ENCODE measurements around the gene PDE6C. TPM values are rescaled to one million over a fixed set of nuclear protein-coding genes. Genes with fewer than 3 reads are reported as not detected.
A peak's percentile ranks its signal among the peaks of the same experiment; 100 is the strongest.

PDE6C gene
- total RNA-seq, 1 experiment from 2014 or later: not detected

- Histone ChIP-seq H3K36me3 (no peaks in the 10 kb centered on the region), H3K27me3 (no peaks in the 10 kb centered on the region), H3K9me3 (no peaks in the 10 kb centered on the region), H3K4me3 (no peak overlapping the region)
- DNase-seq: no peak
Observed at GRCh38 chr10:93589648-93590562, 22.4 kb upstream of the PDE6C start.

GRCh38 chr10:93590638-93591037 lies 21.7 kb upstream of the PDE6C start:
- DNase-seq: no peak
- no peaks in the 10 kb centered on the region for H3K9me3 ChIP-seq
- H3K4me3 ChIP-seq: no peak overlapping the region
- no peaks in the 10 kb centered on the region for H3K36me3 ChIP-seq
- no peaks in the 10 kb centered on the region for H3K27me3 ChIP-seq

GRCh38 chr10:93591065-93591808 lies 21.1 kb upstream of the PDE6C start:
- H3K27me3 ChIP-seq: no peaks in the 10 kb centered on the region
- no peaks in the 10 kb centered on the region for H3K9me3 ChIP-seq
- DNase-seq: no peak
- no peak overlapping the region for H3K4me3 ChIP-seq
- H3K36me3 ChIP-seq: no peaks in the 10 kb centered on the region

GRCh38 chr10:93593254-93593653 lies 19.1 kb upstream of the PDE6C start:
- no peaks in the 10 kb centered on the region for H3K9me3 ChIP-seq
- no peaks in the 10 kb centered on the region for H3K27me3 ChIP-seq
- H3K36me3 ChIP-seq: no peaks in the 10 kb centered on the region
- H3K4me3 ChIP-seq: no peak overlapping the region
- DNase-seq: no peak

- Histone ChIP-seq H3K27me3 (no peaks in the 10 kb centered on the region), H3K4me3 (no peak overlapping the region), H3K36me3 (no peaks in the 10 kb centered on the region), H3K9me3 (no peaks in the 10 kb centered on the region)
- DNase-seq: no peak
Observed at GRCh38 chr10:93593749-93594148, 18.6 kb upstream of the PDE6C start.

- Histone ChIP-seq H3K36me3 (no peaks in the 10 kb centered on the region), H3K9me3 (no peaks in the 10 kb centered on the region), H3K4me3 (no peak overlapping the region), H3K27me3 (no peaks in the 10 kb centered on the region)
- DNase-seq: no peak
Observed at GRCh38 chr10:93594518-93594917, 17.8 kb upstream of the PDE6C start.

GRCh38 chr10:93595378-93596161 lies 16.8 kb upstream of the PDE6C start:
- no peaks in the 10 kb centered on the region for H3K36me3 ChIP-seq
- no peak for DNase-seq
- no peak overlapping the region for H3K4me3 ChIP-seq
- no peaks in the 10 kb centered on the region for H3K9me3 ChIP-seq
- H3K27me3 ChIP-seq: no peaks in the 10 kb centered on the region

- no peaks in the 10 kb centered on the region for H3K36me3 ChIP-seq
- no peak for DNase-seq
- no peak overlapping the region for H3K4me3 ChIP-seq
- H3K27me3 ChIP-seq: no peaks in the 10 kb centered on the region
- no peaks in the 10 kb centered on the region for H3K9me3 ChIP-seq
Observed at GRCh38 chr10:93596539-93596938, 15.8 kb upstream of the PDE6C start.

- H3K4me3 ChIP-seq: no peak overlapping the region
- H3K36me3 ChIP-seq: no peaks in the 10 kb centered on the region
- no peak for DNase-seq
- no peaks in the 10 kb centered on the region for H3K9me3 ChIP-seq
- no peaks in the 10 kb centered on the region for H3K27me3 ChIP-seq
Observed at GRCh38 chr10:93597075-93597599, 15.2 kb upstream of the PDE6C start.

GRCh38 chr10:93598157-93598556 lies 14.2 kb upstream of the PDE6C start:
- Histone ChIP-seq H3K27me3 (no peaks in the 10 kb centered on the region), H3K4me3 (no peak overlapping the region), H3K36me3 (no peaks in the 10 kb centered on the region), H3K9me3 (no peaks in the 10 kb centered on the region)
- no peak for DNase-seq

- H3K4me3 ChIP-seq: no peak overlapping the region
Observed at GRCh38 chr10:93599335-93599734, 13.0 kb upstream of the PDE6C start.

GRCh38 chr10:93599778-93600177 lies 12.6 kb upstream of the PDE6C start:
- no peaks in the 10 kb centered on the region for H3K9me3 ChIP-seq
- no peak overlapping the region for H3K4me3 ChIP-seq
- H3K27me3 ChIP-seq: no peaks in the 10 kb centered on the region
- no peaks in the 10 kb centered on the region for H3K36me3 ChIP-seq
- DNase-seq: no peak

More at GRCh38 chr10:93599335-93599734, 13.0 kb upstream of the PDE6C start:
- H3K36me3 ChIP-seq: no peaks in the 10 kb centered on the region
- no peaks in the 10 kb centered on the region for H3K9me3 ChIP-seq
- DNase-seq: no peak
- H3K27me3 ChIP-seq: no peaks in the 10 kb centered on the region

GRCh38 chr10:93600446-93601145 lies 11.7 kb upstream of the PDE6C start:
- Histone ChIP-seq H3K4me3 (peak overlapping the region; percentile 47), H3K9me3 (no peaks in the 10 kb centered on the region), H3K36me3 (no peaks in the 10 kb centered on the region), H3K27me3 (no peaks in the 10 kb centered on the region)
- peak; percentile 43 for DNase-seq

- Histone ChIP-seq H3K36me3 (no peaks in the 10 kb centered on the region), H3K4me3 (peak within 1 kb of the TSS; percentile 47), H3K27me3 (0 out of 2 replicates have a peak, but pooled peaks cover 1% of the 10 kb centered on the region), H3K9me3 (no peaks in the 10 kb centered on the region)
- DNase-seq: peak; percentile 69
Observed at GRCh38 chr10:93601146-93601773, 11.1 kb upstream of the PDE6C start, which contains the start of gene RBP4. TSS of gene RBP4 (minus strand) at chr10:93601235. CDS start at chr10:93601028, 207 bp downstream.

GRCh38 chr10:93601774-93602162 lies 10.6 kb upstream of the PDE6C start:
- peak overlapping the region; percentile 47 for H3K4me3 ChIP-seq
- 0 out of 2 replicates have a peak, but pooled peaks cover 2% of the 10 kb centered on the region for H3K27me3 ChIP-seq
- no peaks in the 10 kb centered on the region for H3K36me3 ChIP-seq
- no peak for DNase-seq
- no peaks in the 10 kb centered on the region for H3K9me3 ChIP-seq
